GM18499 (cell line): ENCODE data around the gene RAB4B.
"Not testable (repeated sequence)": the region's sequence is repeated elsewhere in the genome, so short reads cannot be mapped to it uniquely, and the experiment has no call there.

Source experiments
- ATAC-seq: cut with Tn5 transposase; IDR thresholded peaks from one replicate; pipeline ENCODE4 v1.9.1; 2021; ENCODE audit warnings: moderate number of reproducible peaks; ENCODE audit not compliant: insufficient read depth, unreplicated experiment

RAB4B gene

DNA sequence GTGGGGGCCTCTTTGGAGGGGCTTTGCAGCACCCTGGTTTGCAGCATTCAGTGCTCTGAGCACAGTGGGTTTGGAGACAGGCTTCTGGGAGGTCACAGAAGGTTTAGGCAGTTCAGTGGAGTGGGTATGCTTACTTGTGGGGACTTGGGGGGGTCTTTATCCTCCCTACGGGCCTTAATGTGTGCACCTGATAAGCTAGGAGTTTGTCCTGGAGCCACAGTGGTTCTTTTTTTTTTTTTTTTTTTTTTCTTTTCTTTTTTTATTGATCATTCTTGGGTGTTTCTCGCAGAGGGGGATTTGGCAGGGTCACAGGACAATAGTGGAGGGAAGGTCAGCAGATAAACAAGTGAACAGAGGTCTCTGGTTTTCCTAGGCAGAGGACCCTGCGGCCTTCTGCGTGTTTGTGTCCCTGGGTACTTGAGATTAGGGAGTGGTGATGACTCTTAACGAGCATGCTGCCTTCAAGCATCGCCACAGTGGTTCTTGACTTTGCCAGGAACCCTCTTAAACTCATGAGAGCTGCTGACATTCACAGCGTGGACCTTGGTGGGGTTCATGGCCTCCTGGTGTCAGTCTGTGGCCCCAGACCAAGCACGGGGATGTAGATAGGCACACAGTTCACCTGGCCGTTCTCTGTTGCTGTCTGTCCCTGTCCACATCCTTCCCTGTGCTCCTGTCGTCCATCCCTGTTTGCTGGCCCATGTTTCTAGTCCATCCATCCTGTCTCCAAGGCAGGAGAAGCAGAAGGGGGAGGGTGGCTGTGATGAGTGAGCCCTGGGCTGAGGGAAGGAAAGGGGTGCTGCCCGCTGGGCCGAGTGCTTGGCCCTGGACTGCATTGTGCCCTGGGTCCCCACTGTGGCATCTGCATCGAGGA lies 23.6 kb downstream of the RAB4B start:
- ATAC-seq = no peak

DNA sequence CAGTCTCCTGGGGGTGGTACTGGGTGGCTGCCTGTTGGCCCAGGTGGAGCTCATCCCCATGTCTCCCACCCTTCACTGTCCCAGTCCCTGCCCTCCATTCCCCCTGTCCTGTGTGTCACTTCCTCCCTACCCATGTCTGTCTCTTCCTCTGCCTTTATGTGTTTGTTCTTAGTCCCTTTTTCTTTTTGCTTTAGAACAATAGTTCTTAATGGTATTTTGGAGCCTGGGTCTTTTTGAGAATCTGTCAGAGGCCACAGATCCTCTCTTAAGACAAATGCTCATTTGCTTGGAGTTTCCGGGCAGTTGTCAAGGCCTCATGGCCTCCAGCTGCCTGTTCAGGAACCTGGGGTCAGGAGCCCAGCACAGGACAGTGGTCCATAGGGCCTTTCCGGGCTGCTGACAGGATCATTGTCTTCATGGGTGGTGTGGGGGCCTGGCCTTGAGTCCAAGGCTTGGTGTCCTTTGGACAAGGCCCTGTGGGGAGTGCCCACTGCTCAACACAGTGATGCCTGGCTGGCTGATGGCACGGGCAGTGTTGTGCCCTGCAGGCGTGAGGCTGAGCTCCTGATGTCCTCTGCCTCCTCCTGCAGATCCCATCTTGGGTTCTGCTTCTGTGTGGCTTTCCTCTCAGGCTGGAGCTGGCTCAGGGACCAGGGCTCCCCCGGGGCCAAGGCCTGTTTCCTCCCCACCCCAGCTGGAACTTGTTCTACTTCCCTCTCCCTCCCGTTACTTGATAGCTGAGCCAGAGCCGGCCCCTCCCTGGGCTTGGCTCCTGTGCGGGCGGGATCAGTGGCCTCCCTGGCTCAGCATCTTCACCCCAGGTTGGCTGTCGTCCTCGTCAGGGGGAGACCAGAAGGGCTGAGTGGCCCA lies 24.5 kb downstream of the RAB4B start:
- no peak for ATAC-seq

DNA sequence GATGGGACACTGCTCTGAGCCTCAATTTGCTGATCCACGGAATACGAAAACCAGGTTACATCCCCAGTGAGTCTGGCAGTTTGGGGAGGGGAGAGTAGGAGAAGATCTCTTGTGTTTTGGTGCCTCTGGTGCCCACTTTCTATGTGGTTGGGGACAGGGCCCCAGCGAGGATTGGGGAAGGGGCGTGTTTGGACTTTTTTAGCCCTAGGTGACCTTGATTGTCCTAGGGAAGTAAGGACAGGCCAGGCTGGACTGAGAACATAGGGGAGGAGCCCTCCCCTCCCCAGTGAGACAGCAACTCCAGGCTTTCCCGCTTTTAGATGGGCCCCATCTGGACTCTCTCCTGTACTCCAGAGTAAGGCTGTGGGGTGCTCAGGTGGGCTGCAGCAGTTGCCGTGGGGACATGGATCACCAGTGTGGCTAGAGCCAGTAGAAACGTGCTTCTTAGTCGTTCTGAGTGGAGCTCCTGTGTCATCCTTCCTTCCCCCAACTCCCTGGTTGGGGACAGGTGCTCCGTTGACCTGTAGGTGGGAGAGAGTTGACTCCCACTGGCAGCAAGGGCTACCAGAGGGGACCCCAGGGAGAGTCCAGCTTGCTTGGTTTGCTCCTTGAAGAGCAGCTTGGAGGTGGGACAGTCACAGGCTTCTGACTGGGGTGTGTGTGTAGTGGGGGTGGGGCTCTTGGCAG lies 25.3 kb downstream of the RAB4B start:
- ATAC-seq = no peak

DNA sequence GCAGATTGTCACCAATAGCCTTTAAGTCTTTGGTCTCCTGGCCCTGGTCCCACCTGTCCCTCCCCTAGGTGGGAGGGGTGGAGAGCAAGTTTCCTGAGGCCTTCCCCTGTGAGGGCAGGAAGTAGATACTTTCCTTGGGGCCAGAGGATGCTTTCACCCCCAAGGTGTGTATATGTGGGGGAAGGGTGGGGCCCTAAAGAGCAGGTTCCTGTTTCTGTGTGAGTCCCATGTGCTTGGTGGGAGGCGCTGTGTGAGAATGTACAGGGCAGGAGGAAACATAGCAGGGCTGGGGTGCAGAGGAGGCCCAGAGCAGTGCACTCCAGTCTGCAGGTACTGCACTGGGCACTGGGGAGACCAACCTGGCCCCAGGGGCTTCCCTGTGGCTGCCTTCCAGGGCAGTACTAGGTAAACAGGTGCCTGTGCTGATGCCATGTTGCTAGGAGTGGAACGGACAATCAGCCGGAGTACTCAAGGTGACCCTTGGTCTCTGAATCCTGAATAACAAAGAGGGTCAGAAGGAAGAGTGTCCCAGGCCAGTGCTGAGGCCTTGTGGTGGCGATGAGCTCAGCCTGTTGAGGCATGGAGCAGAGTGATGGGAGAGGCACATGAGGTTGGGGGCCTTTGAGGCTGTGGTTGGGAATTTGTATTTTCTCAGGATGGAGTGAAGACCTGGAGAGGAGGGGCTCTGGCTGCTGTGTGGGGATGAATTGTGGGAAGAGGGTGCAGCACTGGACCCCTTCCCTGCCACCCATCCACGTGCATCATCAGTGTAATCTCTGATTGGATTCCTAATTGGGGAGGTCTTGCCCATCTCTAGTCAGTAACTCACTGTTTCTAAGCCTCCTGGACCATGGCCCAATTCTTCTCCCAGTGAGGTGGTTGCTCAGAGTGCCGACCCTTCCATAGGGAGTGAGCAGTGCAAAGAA lies 26.1 kb downstream of the RAB4B start:
- ATAC-seq = no peak

DNA sequence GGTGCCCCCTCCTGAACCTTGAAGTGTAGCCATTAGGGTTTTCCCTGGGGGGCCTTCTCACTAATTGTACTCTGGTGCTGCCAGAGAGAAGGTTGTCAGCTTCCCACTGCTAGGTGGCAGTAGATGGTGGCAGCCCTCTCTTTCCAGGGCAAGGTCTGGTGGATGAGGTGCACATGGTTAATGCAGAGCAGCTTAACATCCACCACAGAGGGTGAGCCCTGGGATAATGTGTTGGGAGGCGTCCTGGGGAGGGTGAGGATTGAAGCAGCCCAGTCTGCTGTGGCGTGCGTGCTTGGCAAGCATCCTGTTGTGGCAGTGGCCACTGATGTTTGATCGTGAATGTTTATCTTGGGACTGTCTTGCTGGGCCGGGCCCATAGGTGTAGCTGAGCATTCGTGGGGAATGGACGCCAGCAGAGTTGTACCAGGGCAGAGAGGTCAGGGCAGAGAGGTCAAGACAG lies 26.8 kb downstream of the RAB4B start:
- no peak for ATAC-seq

DNA sequence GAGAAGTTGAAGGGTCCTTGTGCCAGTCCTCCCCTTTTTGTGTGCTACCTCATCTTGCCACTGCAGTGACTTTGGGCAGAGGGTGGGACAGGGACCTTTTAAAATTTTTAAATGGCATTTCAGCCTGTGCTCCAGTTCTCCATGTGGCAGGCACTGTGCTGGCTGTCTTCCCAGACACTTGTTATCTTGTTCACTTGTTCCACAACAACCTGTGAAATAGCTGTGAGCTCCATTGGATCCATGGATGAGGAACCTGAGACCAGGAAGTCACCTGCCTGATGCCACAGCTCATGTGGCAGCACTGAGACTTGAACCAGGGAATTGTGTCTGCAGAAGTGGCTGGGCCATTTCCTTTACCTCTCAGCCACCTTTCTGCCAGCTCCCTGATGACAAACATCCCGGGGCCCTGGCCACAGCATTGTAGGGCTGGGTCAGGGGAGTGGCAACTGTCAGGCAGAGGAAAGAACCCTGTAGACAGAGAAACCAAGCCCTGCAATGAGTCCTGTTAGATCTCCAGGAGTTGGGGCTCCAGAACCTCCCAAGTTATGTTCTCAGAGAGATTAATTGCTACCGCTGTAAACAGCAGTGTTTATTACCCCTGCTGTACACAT lies 27.3 kb downstream of the RAB4B start:
- ATAC-seq = no peak

DNA sequence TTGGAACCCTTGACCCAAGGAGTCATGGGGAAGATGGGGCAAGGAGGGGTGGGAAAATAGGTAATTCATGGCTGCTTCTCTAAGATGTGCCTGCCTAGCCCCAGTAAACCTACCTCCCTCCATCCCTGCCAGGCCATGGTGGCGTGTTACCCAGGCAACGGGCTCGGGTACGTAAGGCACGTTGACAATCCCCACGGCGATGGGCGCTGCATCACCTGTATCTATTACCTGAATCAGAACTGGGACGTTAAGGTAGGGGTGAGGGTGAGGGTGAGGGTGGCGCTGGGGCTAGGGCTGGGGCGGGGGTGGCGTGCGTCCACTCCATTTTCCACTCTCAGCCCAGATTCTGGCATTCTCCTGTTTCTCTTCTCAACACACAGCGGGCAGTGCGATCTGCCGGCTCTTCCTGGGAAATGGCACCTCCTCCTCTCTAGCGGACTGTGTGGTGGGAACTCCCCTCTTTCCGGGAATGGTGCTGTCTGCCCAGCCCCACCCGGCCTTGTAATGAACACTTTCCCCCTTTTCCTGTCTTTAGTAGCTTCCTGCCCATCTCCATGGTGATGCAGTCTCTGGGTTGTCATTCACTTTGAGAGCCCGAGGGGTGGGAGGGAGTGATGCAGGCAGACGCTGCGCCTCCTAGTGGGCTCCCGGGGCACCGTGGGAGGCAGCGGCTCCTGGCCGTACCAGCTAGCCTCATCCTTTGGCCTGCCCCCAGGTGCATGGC lies 28.5 kb downstream of the RAB4B start:
- no peak for ATAC-seq

DNA sequence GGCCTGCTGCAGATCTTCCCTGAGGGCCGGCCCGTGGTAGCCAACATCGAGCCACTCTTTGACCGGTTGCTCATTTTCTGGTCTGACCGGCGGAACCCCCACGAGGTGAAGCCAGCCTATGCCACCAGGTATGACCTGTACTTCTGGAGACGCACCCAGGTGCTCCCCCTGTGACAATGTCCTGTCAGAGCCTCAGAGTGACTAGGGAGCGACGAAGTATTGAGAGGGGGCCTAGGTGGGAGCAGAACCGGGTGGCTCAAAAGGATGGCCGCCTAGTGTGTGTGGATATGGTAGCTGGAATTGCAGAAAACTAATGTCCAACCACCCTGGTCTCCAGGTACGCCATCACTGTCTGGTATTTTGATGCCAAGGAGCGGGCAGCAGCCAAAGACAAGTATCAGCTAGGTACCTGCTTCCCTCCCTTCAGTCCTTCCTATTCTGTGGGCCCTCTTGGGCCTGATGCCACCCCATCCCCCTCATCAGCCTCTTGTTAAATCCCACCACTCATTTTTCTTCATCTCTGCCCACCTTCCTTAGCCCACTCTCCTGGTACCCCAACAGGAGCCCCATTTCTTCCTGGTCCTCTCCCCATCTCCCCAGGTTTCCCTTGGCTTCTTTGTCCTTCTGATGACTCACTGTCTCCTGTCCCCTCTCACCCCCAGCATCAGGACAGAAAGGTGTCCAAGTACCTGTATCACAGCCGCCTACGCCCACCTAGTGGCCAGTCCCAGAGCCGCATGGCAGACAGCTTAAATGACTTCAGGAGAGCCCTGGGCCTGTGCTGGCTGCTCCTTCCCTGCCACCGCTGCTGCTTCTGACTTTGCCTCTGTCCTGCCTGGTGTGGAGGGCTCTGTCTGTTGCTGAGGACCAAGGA lies 29.3 kb downstream of the RAB4B start:
- ATAC-seq = no peak

DNA sequence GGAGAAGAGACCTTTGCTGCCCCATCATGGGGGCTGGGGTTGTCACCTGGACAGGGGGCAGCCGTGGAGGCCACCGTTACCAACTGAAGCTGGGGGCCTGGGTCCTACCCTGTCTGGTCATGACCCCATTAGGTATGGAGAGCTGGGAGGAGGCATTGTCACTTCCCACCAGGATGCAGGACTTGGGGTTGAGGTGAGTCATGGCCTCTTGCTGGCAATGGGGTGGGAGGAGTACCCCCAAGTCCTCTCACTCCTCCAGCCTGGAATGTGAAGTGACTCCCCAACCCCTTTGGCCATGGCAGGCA lies 29.9 kb downstream of the RAB4B start:
- ATAC-seq = no peak

DNA sequence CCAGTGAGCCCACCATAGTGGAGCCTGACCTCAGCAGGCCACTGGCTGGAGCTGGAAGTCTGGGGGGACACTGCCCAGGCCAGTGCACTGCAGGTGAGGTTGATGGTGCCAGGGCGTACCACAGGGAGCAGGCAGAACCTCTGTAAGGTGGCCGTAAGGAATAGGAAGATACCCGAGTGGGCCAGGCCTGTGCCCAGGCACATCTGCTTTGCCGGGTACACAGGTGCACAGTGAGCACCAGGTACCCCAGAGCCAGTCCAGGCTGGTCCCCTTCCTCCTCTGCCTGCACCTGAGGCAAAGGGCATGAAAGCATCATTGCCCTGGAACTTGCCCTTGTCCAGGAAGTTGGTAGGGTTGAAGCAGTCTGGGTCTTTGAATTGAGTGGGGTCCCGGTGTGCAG lies 30.4 kb downstream of the RAB4B start:
- ATAC-seq = no peak

DNA sequence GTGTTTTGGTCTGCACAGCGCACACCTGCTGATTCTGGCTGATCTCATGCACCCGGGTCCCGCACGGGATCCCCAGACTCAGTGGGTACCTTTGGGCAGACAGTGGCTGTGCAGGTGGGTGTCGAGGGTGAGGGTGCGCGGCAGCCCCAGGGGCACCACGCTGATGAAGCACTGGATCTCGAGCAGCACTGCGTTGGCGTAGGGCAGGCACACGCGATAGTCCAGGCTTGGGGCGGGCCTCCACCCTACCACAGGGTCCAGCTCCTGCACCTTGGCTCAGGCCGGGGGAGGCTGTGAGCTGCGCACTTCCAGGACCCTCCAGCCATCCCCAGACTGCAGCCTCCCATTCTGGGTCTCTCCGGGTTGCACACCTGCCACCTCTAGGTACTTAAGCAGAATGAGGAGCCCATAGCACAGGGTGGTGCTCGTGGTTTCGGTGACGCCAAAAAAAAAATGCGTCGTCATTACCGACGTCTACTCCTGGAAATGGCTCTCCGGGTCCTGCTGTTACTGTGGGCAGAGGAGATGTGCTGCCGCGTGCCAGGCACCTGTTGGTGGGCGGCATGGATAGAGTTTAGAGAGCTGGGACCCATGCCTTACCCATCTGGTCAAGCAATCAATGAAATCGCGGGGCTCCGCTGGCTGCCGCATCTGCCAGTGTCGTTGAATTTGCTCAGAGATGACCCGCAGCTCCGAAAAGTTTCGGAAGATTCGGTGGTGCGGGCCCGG lies 31.5 kb downstream of the RAB4B start:
- no peak for ATAC-seq

DNA sequence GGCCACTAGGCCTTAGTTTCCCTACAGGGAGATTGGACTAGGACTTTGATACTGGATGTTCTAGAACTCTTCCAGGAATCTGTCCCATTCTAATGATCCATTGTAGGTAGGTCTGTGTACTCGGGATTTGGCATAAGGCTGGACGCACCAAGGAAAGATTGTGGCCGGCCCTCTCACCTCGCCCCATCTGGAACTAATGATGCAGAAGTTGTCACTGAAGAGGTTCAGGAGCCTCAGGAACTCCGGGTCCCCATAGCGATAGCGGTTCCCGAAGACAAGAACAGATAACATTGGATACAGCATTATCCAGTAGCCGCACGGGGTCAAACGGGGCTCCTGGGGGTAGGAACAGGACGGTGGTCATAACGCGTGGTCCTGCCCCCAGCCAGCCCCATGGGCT lies 32.1 kb downstream of the RAB4B start:
- ATAC-seq = no peak

DNA sequence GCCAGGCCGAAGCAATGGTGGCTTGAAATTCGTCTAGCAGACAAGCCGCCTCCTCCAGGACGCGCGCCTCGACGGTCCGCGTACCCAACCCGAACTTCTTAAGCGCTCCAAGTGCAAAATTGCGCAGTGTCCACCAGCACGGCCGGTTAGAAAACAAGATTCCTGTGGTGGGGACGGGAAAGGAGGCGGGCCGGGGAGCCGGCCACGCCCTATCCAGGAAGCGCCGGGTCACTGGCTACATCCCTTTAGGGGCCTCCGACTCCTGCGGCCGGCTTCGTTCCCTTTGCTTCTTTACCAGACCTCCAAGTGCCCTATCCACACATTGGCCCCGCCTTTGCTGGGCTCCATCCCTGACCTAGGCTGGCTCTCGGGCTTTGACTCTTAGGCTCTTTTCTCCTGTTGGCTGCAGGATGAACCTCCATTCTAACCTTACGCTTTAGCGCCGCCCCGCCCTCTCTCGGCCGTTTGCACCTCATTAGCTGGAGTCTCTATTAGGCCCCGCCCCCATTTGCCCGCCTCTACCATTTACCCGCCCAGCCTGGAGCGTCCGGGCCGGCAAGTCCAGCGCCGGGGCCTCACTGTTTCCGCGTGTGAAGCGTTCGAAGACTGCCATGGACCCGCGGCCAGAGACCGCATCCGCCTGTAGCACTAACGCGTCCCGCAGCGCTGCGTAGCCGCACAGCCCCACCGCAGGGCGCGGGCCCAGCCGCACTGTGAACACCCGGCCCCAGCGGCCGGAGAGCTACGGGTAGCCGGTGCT lies 32.8 kb downstream of the RAB4B start:
- ATAC-seq = not testable (repeated sequence)

DNA sequence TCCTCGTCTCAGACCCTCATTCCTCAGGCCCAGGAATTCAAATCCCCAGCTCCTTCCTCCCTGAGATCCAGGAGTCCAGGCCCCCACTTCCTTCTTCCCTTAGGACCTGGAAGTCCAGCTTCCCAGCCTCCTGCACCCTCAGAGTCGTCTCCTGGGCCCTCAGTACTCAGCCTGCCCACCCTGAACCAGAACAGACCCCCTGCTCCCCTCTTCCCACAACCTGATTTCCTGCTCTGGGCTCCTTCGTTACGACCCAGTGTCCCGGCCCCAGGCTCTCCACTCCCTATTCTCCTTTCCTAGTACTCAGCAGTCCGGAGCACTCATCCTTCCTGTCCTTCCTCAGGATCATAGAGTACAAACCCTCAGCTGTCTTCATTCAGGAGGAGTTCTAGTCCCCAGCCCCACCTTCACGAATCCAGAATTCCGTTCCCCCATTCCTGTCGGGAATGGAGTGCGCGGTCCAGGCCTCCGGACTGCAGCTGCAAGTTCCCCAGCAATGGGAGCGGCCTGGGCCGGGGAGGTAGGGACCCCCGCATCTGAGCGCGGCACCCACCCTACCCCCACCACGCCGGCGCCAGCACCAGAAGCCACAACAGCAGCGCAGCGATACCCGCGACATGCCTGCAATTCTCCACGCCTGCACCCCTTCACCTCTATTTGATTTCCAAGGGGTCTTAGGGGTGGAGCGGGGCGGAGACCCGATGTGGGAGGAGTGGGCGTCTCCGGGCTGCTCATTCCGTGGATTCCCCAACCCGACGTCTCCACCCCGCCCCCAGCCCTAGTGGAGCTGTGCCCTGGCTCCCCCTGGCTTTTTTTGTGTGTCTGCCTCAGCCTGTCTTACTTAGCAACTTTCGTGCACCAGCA lies 33.7 kb downstream of the RAB4B start:
- ATAC-seq = no peak

DNA sequence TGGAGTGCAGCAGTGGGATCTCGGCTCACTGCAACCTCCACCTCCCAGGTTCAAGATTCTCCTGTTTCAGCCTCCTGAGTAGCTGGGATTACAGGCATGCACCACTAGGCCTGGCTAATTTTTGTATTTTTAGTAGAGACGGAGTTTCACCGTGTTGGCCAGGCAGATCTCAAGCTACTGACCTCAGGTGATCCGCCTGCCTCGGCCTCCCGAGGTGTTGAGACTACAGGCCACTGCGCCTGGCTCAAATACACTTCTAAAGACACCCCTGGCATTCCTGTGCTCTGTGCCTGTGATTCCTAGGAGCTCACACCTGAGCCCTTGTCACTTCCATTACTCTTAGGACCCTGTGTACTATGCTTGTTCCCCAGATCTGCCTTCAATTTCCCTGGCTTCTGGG lies 34.5 kb downstream of the RAB4B start:
- ATAC-seq = not testable (repeated sequence)

DNA sequence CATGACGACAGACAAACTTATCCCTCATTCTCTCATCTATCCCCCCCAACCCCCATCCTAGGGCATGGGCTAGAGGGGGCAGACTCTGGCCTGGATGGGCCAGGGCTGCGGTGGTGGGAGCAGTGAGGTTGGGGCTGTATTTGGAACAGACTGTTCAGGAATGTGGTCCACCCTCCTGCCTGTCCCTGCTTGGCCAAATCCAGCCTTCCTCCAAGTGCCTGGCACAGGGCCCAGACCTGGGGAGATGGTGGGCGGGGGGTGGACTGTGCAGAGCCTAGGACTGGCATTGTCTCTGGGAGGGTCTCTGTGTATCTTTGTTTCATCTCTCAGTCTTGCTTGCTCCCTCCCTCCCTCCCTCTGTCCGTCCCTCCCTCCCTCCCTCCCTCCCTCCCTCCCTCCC lies 35.1 kb downstream of the RAB4B start:
- ATAC-seq = no peak
